Panc1 (cell line): Measurements from ENCODE around the gene PPP1R36. TPM values are rescaled to one million over a fixed set of nuclear protein-coding genes. Genes with fewer than 3 reads are reported as not detected.
"Not testable (repeated sequence)": the region's sequence is repeated elsewhere in the genome, so short reads cannot be mapped to it uniquely, and the experiment has no call there.

Experiments used
- ATAC-seq: fragments of 200-7000 bp; cut with Tn5 transposase; 2 replicates; pipeline ENCODE4 v1.9.1; 2020; ENCODE audit warnings: mild to moderate bottlenecking, moderate library complexity
- BruUV-seq: library from RNA; stranded (reverse); fragments of 400-500 nt; replicated peaks from 2 replicates; lab custom pipeline; 2021; lab: Mats Ljungman, UMichigan
- CTCF ChIA-PET: fragments of 300-600 bp; sonication (Branson Sonifier 250); formaldehyde crosslinking; loops from one replicate; lab custom pipeline; 2022; ENCODE audit warnings: antibody characterized with exemption; lab: Charles Lee
- POLR2A ChIA-PET: fragments of 300-600 bp; sonication (Branson Sonifier 250); formaldehyde crosslinking; loops from one replicate; lab custom pipeline; 2022; ENCODE audit warnings: antibody characterized with exemption; lab: Charles Lee
- DNase-seq: peaks from one replicate; pipeline ENCODE4 v3.0.0-alpha.2; 2010; ENCODE audit warnings: low read depth, low spot score
- H3K27ac ChIP-seq: 2 replicates; pipeline ENCODE4 v1.5.1; 2011; ENCODE audit warnings: mild to moderate bottlenecking, low read length, inconsistent platforms
- H3K27me3 ChIP-seq: fragments of 200-500 bp; sonication (Bioruptor generic); 2 replicates; pipeline ENCODE4 v1.6.0; 2014; ENCODE audit warnings: low read length, inconsistent platforms; ENCODE audit not compliant: control insufficient read depth, insufficient read depth
- H3K36me3 ChIP-seq: fragments of 200-500 bp; sonication (Bioruptor generic); 2 replicates; pipeline ENCODE4 v1.5.1; 2014; ENCODE audit warnings: inconsistent platforms, mild to moderate bottlenecking, low read length, moderate library complexity; ENCODE audit not compliant: control insufficient read depth, insufficient read depth
- H3K4me1 ChIP-seq: 2 replicates; pipeline ENCODE4 v1.5.1; 2011; ENCODE audit warnings: inconsistent platforms, mild to moderate bottlenecking, low read length, moderate library complexity; ENCODE audit not compliant: control insufficient read depth, insufficient read depth
- H3K4me3 ChIP-seq, 2 experiments: 2 replicates each; pipeline ENCODE4 v1.5.1; 2011 to 2012; ENCODE audit warnings: low read depth in 2 of 2, low read length in 2 of 2, mild to moderate bottlenecking in 2 of 2, inconsistent platforms in 1 of 2, moderate library complexity in 1 of 2
- H3K9me3 ChIP-seq: fragments of 200-500 bp; sonication (Bioruptor generic); 2 replicates; pipeline ENCODE4 v1.5.1; 2014; ENCODE audit warnings: low read depth, mild to moderate bottlenecking, inconsistent platforms, low read length, moderate library complexity; ENCODE audit not compliant: control insufficient read depth, insufficient read depth
- REST ChIP-seq, 2 experiments: IDR thresholded peaks; 2 replicates each; pipeline ENCODE4 v1.6.1; 2011 to 2012; ENCODE audit warnings: low read depth in 2 of 2, control low read depth in 1 of 2, low read length in 1 of 2, mild to moderate bottlenecking in 1 of 2, moderate library complexity in 1 of 2; ENCODE audit not compliant: insufficient read depth in 1 of 2
- SIN3A ChIP-seq: IDR thresholded peaks from 2 replicates; pipeline ENCODE4 v1.6.1; 2012; ENCODE audit warnings: low read depth, mild to moderate bottlenecking, low read length, moderate library complexity, borderline replicate concordance; ENCODE audit not compliant: insufficient read depth
- in situ Hi-C: cut with HindIII; loops from 2 replicates; pipeline ENCODE4 v1.10.0; 2016; ENCODE audit warnings: low sequenced_read_pairs, low pct_unique_long_range_greater_than_20kb
- intact Hi-C: fragments of 100-400 bp; cut with micrococcal nuclease; formaldehyde crosslinking; loops from one replicate; pipeline ENCODE4 v1.10.0; 2022; ENCODE audit not compliant: unreplicated experiment
- total RNA-seq: library from RNA; stranded (reverse); gene quantifications from one replicate; pipeline ENCODE4 v1.2.1, GENCODE V29; 2021; ENCODE audit not compliant: unreplicated experiment
- TF ChIP-seq, protein P1 (sequence below): fragments of 450-650 bp; IDR thresholded peaks from 2 replicates; pipeline ENCODE4 v1.5.1; 2017; ENCODE audit warnings: mild to moderate bottlenecking

The PPP1R36 gene
- total RNA-seq, 1 experiment from 2014 or later, result 0.69 TPM

GRCh38 chr14:64515053-64515452 is 34.7 kb upstream of the PPP1R36 start:
- ATAC-seq, result no peak
- no peak for DNase-seq
- Histone ChIP-seq H3K9me3 (no peaks in the 10 kb centered on the region), H3K27ac (no peak overlapping the region), H3K27me3 (no peaks in the 10 kb centered on the region), H3K36me3 (no peaks in the 10 kb centered on the region; the same call in 1 of the 2 replicates), H3K4me1 (peaks cover 8% of the 10 kb centered on the region), H3K4me3 (no peak overlapping the region)
- ChIA-PET CTCF (no interaction called here), POLR2A (interaction anchor here (0.5 kb wide), 1 partner anchor 717 kb away, joined by 8 read pairs; no protein-coding TSS in a partner anchor)
- TF ChIP-seq SIN3A, result no peak
- no peak for TF ChIP-seq REST (IDR thresholded peaks at IDR 0.05; ENCODE audit: insufficient read depth in 1 of 2, low read depth in 2 of 2, low read length in 1 of 2)
- in situ Hi-C loops (no loop called here), intact Hi-C loops (no loop called here)
- BruUV-seq, result no TSS peak

GRCh38 chr14:64516969-64517368 is 32.8 kb upstream of the PPP1R36 start:
- ChIA-PET CTCF (no interaction called here), POLR2A (no interaction called here)
- DNase-seq, result no peak
- in situ Hi-C loops, result no loop called here
- Histone ChIP-seq H3K4me1 (no peaks in the 10 kb centered on the region), H3K4me3 (no peak overlapping the region), H3K27me3 (no peaks in the 10 kb centered on the region), H3K9me3 (no peaks in the 10 kb centered on the region), H3K27ac (no peak overlapping the region), H3K36me3 (peaks cover 2% of the 10 kb centered on the region; the same call in 1 of the 2 replicates)
- TF ChIP-seq, protein P1, sequence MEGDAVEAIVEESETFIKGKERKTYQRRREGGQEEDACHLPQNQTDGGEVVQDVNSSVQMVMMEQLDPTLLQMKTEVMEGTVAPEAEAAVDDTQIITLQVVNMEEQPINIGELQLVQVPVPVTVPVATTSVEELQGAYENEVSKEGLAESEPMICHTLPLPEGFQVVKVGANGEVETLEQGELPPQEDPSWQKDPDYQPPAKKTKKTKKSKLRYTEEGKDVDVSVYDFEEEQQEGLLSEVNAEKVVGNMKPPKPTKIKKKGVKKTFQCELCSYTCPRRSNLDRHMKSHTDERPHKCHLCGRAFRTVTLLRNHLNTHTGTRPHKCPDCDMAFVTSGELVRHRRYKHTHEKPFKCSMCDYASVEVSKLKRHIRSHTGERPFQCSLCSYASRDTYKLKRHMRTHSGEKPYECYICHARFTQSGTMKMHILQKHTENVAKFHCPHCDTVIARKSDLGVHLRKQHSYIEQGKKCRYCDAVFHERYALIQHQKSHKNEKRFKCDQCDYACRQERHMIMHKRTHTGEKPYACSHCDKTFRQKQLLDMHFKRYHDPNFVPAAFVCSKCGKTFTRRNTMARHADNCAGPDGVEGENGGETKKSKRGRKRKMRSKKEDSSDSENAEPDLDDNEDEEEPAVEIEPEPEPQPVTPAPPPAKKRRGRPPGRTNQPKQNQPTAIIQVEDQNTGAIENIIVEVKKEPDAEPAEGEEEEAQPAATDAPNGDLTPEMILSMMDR, result no peak
- intact Hi-C loops, result no loop called here
- no TSS peak for BruUV-seq
- ATAC-seq, result no peak

DNA sequence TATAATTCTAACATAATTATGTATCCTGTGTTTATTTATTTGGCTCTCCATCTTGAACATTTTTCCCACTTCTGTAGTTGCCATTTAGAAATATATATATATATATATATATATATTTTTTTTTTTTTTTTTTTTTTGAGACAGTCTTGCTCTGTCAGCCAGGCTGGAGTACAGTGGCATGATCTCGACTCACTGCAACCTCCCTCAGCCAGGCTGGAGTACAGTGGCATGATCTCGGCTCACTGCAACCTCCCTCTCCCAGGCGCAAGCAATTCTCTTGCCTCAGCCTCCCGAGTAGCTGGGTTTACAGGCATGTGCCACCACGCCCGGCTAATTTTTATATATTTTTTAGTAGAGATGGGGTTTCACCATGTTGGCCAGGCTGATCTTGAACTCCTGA is 32.1 kb upstream of the PPP1R36 start:
- intact Hi-C loops, CTCF ChIA-PET, POLR2A ChIA-PET, DNase-seq, H3K9me3 ChIP-seq, H3K4me3 ChIP-seq, H3K27ac ChIP-seq, BruUV-seq, in situ Hi-C loops, ATAC-seq, H3K27me3 ChIP-seq, H3K36me3 ChIP-seq, H3K4me1 ChIP-seq: not testable (repeated sequence)
